Measurements from ENCODE around the gene HS6ST2.

DNA sequence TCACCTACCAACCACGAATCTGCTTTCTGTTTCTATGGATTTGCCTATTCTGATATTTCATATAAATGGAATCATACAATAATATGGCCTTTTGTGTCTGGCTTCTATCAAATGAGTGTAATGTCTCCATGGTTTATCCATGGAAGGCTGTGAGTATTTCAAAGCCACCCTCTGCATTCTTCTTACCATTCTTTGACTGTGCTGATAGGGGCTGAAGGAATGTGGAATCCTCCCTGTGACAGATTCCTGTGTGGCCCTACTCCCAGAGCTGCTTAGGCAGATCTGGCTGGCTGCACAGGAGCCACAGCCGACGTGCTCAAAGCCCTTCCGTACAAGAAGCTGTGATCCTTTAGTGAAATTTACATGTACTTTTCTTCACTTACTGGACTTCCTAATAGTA is 163.2 kb downstream of the HS6ST2 start:
- TF ChIP-seq POLR2A (IDR thresholded peaks at IDR 0.05) (no peak), POLR2AphosphoS5 (IDR thresholded peaks at IDR 0.05) (no peak), EP300 (IDR thresholded peaks at IDR 0.05; ENCODE audit: low read depth) (no peak)
- TF ChIP-seq, protein P1, sequence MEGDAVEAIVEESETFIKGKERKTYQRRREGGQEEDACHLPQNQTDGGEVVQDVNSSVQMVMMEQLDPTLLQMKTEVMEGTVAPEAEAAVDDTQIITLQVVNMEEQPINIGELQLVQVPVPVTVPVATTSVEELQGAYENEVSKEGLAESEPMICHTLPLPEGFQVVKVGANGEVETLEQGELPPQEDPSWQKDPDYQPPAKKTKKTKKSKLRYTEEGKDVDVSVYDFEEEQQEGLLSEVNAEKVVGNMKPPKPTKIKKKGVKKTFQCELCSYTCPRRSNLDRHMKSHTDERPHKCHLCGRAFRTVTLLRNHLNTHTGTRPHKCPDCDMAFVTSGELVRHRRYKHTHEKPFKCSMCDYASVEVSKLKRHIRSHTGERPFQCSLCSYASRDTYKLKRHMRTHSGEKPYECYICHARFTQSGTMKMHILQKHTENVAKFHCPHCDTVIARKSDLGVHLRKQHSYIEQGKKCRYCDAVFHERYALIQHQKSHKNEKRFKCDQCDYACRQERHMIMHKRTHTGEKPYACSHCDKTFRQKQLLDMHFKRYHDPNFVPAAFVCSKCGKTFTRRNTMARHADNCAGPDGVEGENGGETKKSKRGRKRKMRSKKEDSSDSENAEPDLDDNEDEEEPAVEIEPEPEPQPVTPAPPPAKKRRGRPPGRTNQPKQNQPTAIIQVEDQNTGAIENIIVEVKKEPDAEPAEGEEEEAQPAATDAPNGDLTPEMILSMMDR (IDR thresholded peaks at IDR 0.05): no peak
